HG03460 (cell line): ENCODE data around the gene F7.
"Not testable (repeated sequence)": the region's sequence is repeated elsewhere in the genome, so short reads cannot be mapped to it uniquely, and the experiment has no call there.

Experiments
- ATAC-seq: cut with Tn5 transposase; IDR thresholded peaks from one replicate; pipeline ENCODE4 v1.9.1; 2021; ENCODE audit not compliant: unreplicated experiment

Gene F7

DNA sequence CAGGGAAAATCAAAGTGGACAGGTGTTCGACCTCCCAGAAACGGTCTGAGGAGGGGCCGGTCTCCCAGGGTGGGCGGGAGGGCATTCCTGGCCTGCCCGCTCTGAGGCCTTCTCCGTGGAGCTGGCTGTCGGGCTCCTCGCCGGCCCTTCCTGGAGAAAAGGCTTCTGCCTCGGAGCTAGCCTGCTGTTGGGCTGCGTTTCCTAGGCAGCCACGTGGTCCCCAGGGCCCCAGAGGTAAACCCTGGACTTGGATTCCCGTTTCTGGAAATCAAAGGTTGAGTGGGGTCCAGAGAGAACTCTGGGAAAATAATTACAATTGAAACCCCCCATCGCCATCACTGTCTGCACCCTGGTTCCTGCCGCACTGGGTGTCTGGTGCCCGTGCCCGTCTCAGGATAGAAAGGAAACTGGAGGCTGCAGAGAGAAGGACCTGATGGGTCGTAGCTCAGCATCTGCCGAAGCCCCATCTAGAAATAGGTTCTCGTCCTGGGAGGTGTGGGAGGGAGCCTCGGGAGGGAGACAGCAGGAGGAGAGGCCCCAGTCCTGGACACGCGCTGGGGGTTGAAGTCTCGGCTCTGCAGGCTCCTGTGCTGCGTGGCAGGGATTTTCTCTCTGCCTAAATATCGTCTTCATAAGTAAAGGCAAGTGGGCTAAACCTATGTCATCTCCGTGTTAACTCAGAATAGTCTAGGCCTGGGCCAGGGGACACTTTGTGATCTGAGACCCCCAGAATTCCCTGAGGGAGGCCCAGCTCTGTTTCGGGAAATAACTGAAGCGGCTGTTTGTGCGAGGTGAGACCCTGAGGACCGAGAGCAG lies 45.2 kb downstream of the F7 start:
- no peak for ATAC-seq

- ATAC-seq, result no peak
These were observed 46.4 kb downstream of the F7 start for GRCh38 chr13:113151745-113152690.

- no peak for ATAC-seq
These were observed 47.0 kb downstream of the F7 start for GRCh38 chr13:113152691-113152983.

GRCh38 chr13:113152984-113153809 lies 47.6 kb downstream of the F7 start:
- ATAC-seq, result peak; percentile 37

DNA sequence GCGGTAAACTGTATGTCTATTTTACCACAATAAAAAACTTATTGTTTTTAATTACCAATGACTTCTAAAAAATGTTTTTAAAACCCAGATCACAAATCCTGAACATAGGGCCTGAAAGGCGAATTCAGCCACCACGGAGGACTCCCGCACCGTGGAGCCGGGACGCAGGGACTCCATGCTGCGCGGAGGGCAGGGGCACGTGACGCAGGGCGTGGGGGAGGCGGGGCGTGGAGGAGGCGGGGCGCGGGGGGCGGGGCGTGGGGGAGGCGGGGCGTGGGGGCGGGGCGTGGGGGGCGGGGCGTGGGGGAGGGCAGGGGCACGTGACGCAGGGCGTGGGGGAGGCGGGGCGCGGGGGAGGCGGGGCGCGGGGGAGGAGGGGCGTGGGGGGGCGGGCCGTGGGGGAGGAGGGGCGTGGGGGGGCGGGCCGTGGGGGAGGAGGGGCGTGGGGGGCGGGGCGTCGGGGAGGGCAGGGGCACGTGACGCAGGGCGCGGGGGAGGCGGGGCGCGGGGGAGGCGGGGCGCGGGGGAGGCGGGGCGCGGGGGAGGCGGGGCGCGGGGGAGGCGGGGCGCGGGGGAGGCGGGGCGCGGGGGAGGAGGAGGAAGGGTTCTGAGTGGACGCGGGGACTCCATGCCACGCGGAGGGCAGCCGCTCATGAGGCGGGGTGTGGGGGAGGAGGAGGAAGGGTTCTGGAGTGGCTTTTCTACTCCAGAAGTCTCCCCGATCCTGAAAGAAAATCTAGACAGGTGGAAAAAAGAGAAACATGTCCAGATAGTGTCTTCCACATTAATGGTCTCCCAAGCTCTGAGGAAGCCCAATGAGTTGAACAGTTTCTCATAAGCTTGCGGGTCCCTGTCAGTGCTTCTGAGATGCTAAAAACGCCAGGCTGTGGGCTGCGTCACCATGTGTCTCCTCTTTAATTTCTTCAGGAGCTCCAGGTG lies 48.5 kb downstream of the F7 start:
- peak; percentile 66 for ATAC-seq

GRCh38 chr13:113155201-113155600 lies 49.6 kb downstream of the F7 start:
- ATAC-seq, result no peak

DNA sequence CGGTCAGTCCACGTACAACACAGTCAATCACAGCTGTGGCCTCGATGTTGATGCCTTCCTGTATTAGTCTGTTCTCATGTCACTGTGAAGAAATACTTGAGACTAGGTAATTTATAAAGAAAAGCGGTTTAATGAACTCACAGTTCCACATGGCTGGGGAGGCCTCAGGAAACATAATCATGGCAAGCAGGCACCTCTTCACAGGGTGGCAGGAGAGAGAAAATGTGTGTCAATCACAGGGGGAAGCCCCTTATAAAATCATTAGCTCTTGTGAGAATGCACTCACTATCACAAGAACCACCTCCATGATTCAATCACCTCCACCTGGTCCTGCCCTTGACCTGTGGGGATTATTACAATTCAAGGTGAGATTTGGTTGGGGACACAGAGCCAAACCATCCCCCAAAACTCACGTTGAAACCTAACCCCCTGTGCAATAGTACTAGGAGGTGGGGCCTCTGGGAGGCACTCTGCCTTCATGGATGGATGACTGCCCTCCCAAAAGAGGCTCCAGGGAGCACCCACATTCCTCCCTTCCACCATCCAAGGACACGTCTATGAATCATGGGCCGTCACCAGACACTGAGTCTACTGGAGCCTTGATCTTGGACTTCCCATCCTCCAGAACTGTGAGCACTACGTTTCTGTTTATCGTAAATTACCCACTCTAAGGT lies 50.5 kb downstream of the F7 start:
- no peak for ATAC-seq

DNA sequence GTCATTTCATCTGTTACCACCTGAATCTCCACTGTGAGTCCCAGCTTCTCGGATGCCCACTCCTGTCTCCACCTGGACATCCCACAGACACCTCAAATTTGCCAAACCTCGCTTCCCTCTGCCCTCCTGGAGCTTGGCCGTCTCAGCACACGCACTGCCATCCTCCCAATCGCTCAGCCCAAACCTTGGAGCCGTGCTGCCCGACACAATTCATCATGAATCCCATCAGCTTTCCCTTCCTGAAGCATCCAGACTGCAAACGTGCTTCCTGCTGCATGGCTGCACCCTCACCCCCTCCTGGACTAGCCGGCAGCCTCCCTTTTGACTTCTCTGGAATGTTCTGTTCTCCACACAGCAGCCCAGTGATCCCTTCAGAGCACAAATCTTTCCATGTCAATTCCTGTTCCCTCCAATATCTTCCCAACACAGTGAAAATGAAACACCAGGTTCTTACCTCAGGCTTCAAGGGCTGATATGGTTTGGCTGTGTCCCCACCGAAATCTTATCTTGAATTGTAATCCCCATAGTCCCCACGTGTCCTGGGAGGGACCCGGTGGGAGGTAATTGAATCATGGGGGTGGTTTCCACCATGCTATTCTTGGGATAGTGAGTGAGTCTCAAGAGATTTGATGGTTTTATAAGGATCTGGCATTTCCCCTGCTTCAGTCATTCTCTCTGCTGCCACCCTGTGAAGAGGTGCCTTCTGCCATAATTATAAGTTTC lies 51.8 kb downstream of the F7 start:
- ATAC-seq, result no peak

- ATAC-seq, result no peak
These were observed 52.5 kb downstream of the F7 start, which contains the start of gene PROZ for GRCh38 chr13:113157929-113158747. Gene PROZ, plus strand, starts transcription at chr13:113158648. Its CDS starts 13 bp downstream, at chr13:113158661.

DNA sequence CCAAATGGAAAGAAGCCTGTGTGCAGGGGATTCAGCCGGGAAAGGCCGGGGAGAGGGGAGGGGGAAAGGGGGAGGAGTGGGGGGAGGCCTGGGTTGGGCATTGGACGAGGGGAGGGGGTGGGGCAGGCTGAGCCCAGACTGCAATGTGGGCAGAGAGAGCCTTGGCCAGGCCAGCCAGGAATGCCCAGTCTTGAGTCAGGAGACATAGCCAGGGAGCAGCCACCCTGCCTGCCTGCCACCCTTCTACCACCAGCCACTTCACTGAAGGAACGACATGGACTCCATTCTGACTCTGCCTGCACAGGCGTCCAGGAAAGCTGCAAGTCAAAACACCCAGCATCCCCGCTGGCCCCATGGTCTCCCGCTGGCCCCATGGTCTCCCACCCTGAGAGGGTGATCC lies 53.4 kb downstream of the F7 start:
- no peak for ATAC-seq

GRCh38 chr13:113159701-113160100 lies 54.1 kb downstream of the F7 start:
- no peak for ATAC-seq

DNA sequence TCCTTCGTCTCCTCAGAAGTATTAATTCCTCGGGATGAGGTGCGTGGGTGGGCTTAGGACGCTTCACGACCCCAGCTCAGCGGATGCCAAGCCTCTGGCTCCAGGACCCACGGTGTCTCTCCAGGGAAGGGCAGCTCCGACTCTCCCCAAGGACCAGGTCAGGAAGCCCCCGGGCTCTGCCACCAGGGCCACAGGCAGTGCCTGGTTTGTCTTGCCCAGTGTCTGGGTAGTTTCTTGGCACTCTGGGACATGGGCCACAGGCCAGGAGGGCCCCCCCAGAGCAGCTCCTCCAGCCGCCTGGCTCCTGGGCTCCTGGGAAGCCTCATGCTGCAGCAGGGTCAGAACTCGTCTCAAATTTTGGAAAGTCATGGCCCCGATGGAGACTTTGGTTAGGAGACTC lies 55.4 kb downstream of the F7 start:
- no peak for ATAC-seq

GRCh38 chr13:113161433-113161832 lies 55.8 kb downstream of the F7 start:
- ATAC-seq, result no peak

DNA sequence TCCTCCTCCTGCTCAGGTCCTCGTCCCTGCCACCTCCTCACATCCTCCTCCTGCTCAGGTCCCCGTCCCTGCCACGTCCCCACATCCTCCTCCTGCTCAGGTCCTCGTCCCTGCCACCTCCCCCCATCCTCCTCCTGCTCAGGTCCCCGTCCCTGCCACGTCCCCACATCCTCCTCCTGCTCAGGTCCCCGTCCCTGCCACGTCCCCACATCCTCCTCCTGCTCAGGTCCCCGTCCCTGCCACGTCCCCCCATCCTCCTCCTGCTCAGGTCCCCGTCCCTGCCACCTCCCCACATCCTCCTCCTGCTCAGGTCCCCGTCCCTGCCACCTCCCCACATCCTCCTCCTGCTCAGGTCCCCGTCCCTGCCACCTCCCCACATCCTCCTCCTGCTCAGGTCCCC lies 56.4 kb downstream of the F7 start:
- ATAC-seq, result not testable (repeated sequence)

DNA sequence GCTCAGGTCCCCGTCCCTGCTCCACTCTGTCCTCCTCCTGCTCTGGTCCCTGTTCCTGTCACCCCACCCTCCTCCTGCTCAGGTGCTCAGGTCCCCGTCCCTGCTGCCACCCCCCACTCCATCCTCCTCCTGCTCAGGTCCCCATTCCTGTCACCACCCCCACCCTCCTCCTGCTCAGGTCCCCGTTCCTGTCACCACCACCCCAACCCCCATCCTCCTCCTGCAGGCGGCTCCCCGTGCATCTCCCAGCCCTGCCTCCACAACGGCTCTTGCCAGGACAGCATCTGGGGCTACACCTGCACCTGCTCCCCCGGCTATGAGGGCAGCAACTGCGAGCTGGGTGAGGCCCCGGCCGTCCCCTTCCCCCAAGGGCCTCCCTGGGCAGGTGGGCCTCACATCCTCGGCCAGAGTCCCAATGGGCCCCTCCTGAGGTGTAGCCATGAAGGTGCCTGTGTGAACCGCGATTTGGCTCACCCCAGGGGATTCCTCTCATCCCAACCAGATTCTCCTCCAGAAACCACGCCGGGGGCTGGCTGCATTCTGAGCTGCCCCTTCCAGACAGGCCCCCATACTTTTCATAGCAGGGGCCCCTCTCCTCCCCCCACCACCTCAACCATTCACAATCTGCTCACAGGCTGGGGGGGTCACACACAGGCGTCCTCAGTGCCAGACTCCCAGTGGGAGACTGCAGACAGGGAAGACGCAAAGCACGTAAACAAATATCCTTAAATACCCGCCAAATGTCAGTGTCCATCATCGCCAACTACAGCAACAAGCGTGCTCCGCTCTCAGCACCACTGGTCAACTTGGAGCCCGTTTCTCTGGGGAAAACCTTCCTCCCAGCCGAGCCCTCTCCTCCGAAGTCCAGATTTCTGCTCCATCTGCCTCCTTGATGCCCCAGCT lies 57.4 kb downstream of the F7 start:
- ATAC-seq, result no peak

DNA sequence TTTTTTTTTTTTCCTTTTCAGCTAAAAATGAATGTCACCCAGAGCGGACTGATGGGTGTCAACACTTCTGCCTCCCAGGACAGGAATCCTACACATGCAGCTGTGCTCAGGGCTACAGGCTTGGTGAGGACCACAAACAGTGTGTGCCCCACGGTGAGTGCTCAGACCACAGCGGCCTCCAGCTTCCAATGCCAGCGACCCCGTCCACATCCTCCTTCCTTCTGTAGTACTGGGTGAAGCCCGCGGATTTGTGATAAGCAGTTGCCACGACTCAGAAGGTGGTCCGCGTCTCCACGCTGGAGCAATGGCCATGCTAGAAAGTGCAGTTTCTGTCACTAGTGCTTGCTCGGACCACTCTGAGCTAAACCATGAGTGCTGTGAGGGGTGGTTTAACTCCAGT lies 58.9 kb downstream of the F7 start:
- ATAC-seq, result no peak

DNA sequence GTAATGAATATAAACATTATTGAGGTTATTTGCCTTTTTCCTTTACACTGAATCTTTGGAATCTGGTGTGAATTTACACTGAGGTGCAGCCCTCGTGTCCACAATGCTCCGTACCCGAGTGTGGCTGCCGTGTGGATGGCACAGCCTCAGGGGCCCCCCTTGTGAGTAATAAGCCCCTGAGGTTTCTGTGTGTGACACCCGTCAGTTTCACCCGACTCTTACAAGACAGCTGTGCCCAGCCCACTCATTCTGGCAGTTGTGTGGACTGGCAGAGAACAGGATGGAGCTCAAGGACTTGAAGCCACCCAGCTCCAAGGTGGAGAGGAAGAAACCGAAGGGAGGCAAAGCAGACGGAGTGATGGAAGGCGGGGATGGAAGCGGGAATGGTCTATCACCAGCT lies 60.7 kb downstream of the F7 start:
- no peak for ATAC-seq
